Hematopoietic multipotent progenitor cell treated with erythropoietin and hydrocortisone succinate and interleukin-3 and kit ligand, for 4 days (in vitro differentiated cells): ENCODE data around the gene UGT1A8.
"Not testable (repeated sequence)": the region's sequence is repeated elsewhere in the genome, so short reads cannot be mapped to it uniquely, and the experiment has no call there.

Source experiments
- DNase-seq: peaks from one replicate; pipeline ENCODE4 v3.0.0-alpha.2; 2015

Gene UGT1A8

DNA sequence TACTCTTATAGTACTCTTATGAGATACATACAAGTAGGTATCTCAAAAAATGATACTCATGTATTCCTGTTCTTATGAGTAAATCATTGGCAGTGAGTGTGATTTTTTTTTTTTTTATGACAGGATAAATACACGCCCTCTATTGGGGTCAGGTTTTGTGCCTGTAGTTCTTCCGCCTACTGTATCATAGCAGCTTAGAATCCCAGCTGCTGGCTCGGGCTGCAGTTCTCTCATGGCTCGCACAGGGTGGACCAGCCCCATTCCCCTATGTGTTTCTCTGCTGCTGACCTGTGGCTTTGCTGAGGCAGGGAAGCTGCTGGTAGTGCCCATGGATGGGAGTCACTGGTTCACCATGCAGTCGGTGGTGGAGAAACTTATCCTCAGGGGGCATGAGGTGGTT, at the start of gene UGT1A8:
UGT1A8 (plus strand) TSS at position 158 of the 400 bp plus-strand sequence; CDS start at position 233, 75 bp downstream.
- DNase-seq: not testable (repeated sequence)

DNA sequence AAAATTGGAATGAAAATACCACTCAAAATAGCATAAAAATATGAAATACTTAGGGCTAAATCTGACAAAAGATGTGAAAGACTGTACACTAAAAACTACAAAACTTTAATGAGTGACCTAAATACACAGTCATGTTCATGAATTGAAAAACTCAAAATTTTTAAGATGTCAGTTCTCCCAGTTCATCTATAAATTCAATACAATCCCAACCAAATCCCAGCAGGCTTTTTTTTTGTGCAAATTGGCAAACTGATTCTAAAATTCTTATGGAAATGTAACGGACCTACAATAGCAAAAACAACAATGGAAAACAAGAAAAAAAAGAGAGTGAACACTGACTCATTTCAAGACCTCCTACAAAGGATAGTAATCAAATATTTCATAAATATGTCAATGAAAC, 46.4 kb upstream of the UGT1A8 start:
- DNase-seq: no peak

DNA sequence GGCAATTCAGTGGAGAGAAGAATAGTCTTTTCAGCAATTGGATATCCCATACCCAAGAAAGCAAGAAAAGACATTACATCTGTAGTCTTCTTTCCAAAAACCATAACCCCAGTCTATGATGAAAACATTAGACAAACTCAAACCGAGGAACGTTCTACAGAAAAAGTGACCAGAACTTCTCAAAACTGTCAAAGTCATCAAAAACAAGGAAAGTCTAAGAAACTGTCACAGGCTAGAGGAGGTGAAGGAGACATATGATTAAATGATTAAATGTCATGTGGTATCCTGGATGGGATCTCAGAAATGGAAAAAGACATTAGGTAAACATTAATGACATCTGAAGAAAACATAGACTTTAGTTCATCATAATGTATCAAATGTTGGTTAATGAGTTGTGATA, 46.0 kb upstream of the UGT1A8 start:
- DNase-seq: no peak

DNA sequence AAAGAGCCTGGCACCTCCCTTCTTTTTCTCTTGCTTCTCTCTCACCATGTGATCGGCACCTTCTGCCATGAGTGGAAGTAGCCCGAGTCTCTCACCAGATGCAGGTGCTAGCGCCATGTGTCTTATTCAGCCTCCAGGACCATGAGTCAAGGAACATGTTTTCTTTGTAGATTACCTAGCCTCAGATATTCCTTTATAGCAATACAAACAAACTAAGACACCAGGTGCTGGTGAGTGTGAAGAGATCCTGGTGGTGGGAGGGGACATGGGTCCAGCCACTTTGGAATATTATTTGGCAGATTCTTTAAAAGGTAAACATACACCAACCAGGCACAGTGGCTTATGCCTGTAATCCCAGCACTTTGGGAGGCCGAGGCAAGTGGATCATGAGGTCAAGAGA, 45.0 kb upstream of the UGT1A8 start:
- no peak for DNase-seq

DNA sequence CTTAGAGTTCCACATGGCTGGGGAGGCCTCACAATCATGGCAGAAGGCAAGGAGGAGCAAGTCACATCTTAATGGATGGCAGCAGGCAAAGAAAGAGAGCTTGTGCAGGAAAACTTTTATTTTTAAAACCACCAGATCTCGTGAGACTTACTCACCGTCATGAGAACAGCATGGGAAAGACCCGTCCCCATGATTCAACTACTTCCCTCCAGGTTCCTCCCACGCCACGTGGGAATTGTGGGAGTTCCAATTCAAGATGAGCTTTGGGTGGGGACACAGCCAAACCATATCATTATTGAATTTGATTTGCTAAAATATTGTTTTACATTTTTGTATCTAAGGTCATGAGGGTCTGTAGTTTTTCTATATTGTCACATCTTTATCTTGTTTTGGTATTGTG, 40.1 kb upstream of the UGT1A8 start:
- DNase-seq: not testable (repeated sequence)

DNA sequence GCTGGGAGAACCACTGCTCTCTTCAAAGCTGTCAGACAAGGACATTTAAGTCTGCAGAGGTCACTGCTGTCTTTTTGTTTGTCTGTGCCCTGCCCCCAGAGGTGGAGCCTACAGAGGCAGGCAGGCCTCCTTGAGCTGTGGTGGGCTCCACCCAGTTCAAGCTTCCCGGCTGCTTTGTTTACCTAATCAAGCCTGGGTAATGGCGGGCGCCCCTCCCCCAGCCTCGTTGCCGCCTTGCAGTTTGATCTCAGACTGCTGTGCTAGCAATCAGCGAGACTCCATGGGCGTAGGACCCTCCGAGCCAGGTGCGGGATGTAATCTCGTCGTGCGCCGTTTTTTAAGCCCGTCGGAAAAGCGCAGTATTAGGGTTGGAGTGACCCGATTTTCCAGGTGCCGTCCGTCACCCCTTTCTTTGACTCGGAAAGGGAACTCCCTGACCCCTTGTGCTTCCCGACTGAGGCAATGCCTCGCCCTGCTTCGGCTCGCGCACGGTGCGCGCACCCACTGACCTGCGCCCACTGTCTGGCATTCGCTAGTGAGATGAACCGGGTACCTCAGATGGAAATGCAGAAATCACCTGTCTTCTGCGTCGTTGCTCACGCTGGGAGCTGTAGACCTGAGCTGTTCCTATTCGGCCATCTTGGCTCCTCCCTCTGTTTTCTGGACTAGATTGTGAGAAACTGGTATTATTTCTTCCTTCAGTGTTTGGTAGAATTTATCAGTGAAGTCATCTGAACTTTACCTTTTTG, 34.0 kb upstream of the UGT1A8 start:
- not testable (repeated sequence) for DNase-seq

DNA sequence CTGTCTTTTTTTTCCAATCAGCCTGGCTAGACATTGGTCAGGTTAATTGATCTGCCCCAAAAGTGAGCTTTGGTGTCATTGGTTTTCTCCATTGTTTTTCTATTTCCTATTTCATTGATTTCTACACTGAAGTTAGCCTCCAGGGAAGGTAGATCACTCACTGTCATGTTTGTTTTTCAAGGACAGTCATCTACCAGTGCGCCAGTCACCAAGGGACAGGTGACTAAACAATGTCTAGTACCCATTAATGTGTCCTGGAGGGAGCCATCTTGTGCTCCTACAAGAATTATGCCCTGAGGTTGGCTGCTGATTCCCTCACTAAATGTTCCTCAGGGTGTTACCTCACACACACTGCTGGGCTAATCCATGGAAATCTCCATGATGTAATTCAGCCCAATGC, 33.2 kb upstream of the UGT1A8 start:
- no peak for DNase-seq

DNA sequence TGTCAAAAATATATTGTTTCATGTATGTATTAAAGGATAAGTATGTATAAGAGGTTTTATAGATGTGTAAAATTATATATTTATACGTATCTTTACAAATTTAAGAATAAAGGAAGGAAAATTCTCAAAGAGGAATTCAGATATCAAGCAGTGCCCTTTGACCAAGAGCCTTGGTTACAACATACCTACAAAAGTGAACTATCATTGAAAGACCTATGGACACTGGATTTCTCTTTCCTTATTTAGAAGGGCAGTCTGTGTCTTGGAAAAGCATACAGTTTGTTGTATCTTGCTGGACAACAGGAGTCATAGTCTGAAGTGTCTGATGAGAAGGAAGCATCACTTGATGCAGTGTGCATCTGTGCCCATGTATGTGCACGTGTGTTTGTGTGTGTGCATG, 29.0 kb upstream of the UGT1A8 start:
- DNase-seq: no peak

DNA sequence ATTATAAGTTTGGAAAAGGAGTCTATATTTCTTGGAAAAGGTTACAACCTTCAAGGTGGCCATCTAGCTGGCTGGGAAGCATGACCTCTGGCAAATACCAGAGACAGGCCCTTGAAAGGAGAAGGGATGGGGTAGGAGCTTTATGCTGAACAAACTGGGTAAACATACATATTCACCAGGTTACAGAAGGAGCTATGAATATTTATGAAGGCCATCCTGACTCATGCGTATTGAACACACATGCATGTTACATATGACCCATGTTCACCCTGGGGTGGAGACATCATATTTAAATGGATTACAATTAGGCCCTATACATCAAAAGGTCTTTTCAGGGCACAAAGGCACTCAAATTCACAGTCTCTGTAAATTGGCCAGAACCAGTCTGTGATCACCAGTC, 24.7 kb upstream of the UGT1A8 start:
- DNase-seq: not testable (repeated sequence)

DNA sequence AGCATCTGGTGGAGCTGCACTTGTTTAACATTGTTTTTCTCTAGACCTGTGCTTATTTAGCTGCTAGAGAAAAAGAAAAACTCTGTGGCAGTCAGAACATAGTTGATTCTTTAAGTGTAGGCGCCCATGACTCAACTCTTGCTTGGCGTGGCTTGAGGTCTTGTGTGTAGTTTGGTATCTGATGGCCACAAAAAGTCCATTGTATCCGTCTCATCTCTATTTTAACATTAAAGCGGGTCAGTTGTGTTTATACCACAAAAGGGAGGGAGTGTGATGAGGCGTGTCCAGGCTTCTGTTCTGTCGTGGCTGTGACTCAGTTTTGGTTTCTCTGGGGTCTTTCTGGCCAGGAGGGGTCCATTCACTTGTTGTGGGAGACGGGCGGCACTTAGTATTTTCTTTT, 24.2 kb upstream of the UGT1A8 start:
- peak; percentile 44 for DNase-seq

DNA sequence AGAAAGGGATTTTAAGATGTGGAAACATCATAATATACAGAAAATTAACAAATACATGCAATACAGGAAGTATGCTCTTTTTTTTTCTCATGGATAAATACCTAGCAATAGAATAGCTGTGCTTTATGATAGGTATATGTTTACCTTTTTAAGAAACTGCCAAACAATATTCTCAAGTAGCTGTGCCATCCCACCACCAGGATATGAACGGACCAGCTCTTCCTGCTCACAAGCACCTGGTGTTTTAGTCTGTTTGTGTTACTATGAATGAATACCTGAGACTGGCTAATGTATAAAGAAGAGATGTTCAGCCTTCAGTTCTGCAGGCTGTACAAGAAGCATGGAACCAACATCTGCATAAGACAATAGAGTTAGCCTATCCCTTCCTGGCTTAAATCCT, 19.9 kb upstream of the UGT1A8 start:
- DNase-seq: no peak

DNA sequence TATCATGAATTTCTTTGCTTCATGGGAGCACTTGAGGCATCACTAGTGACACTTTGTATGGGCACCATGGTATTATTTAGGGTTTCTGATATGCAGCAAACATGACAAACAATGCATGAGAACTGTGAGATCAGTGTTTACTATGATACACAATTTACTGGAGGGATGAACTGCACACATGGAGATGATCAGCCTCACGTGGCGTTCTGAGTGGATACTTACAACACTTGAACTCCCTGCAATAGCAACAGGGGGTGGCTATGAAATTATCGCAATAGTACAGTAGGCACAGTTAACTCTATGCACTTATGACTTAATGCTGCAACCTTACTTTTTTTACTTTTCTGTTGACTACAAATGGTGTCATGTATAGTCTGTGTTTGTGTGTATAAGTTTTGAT, 18.5 kb upstream of the UGT1A8 start:
- DNase-seq: no peak

DNA sequence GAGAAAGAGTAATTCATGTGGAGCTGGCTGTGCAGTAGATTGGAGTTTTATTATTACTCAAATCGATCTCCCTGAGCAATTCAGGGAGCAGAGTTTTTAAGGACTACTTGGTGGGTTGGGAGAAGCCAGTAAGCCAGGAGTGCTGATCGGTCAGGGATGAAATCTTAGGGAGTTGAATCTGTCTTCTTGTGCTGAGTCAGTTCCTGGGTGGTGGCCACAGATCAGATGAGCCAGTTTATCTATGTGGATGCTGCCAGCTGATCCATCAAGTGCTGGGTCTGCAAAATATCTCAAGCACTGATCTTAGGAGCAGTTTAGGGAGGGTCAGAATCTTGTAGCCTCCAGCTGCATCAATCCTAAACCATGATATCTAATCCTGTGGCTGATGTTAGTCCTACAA, 17.0 kb upstream of the UGT1A8 start:
- DNase-seq: no peak

DNA sequence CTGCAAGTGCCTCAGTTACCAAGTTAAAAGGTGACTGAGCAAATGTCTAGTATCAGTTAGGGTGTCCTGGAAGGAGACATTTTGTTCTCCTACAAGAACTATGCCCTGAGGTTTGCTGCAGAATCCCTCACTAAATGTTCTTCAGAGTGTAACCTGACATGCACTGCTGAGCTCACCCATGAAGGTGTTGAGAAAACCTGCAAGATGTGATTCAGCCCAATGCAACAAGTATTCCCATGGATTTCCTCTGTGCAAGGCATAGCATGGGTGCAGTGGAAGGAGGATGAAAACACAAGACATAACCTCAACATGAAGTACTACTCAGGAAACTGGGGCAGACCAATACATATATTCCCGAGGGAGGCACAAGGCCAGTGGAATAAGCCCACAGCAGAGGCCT, 15.4 kb upstream of the UGT1A8 start:
- DNase-seq: no peak

DNA sequence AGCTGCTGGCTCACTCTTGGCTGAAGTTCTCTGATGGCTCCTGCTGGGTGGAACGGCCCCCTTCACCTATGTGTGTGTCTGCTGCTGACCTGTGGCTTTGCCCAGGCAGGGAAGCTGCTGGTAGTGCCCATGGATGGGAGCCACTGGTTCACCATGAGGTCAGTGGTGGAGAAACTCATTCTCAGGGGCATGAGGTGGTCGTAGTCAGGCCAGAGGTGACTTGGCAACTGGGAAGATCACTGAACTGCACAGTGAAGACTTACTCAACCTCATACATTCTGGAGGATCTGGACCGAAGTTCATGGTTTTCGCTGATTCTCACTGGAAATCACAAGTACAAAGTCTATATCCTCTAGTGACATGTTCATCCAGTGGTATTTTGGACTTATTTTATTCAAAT, 13.9 kb upstream of the UGT1A8 start:
- DNase-seq: no peak

DNA sequence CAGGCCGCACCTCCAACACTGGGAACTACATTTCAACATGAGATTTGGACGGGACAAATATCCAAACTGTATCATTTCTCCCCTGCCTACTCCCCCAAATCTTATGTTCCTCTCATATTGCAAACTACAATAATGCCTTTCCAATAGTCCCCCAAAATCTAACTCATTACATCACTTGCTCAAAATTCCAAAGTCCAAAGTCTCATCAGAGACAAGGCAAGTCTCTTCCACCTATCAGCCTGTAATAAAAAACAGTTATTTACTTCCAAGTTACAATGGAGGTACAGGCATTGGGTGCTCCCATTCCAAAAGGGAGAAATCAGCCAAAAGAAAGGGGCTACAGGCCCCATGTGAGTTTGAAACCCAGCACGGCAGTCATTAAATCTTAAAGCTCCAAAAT, 12.6 kb upstream of the UGT1A8 start:
- DNase-seq: no peak

DNA sequence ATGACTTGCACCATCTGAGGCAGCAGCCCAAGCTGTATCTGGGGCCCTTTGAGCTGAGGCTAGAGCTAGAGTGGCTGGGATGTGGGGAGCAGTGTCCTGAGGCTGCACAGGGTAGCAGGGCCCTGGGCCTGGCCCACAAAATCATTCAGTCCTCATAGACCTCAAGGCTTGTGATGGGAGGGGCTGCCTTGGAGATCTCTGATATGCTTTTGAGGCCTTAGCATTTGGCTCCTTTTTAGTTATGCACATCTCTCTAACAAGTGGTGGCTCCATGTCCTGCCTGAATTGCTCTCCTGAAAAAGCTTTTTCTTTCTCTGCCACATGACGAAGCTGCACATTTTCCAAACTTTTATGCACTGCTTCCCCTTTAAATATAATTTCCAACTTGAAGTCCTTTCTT, 11.8 kb upstream of the UGT1A8 start:
- DNase-seq: no peak

DNA sequence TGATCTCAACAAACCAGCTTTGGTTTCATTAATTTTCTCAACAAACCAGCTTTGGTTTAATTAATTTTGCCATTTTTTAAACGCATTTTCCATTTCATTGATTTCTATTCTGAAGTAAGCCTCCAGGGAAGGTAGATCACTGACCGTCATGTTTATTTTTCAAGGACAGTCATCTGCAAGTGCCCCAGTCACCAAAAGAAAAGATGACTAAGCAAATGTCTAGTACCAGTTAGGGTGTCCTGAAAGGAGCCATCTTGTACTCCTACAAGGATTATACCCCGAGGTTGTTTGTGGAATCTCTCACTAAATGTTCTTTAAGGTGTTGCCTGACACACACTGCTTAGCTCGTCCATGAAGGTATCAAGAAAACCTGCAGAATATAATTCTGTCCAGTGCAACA, 6.1 kb upstream of the UGT1A8 start:
- DNase-seq: no peak

DNA sequence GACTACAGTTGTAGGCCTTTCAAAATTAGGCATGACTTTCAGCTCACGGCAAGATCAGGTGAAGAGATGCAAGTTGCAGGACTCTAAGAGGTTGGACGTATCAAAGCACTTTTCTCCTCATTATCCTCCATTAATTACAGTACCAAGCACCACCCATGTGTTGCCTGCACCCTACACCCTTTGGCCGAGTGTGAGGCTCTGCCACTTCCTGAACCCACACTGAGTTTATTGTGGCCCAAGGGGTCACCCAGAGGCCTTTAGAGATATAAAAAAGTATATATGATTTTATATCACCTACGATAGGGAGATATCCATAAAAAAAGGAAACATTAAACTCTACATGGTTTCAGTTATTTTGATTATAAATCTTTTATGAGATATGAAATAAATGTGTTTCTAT, 2.8 kb downstream of the UGT1A8 start:
- DNase-seq: no peak

DNA sequence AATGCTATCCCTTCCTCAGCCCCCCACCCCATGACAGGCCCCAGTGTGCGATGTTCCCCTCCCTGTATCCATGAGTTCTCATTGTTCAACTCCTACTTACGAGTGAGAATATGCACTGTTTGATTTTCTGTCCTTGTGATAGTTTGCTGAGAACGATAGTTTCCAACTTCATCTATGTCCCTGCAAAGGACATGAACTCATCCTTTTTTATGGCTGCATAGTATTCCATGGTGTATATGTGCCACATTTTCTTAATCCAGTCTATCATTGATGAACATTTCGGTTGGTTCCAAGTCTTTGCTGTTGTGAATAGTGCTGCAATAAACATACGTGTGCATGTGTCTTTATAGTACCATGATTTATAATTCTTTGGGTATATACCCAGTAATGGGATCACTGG, 4.4 kb downstream of the UGT1A8 start:
- not testable (repeated sequence) for DNase-seq

DNA sequence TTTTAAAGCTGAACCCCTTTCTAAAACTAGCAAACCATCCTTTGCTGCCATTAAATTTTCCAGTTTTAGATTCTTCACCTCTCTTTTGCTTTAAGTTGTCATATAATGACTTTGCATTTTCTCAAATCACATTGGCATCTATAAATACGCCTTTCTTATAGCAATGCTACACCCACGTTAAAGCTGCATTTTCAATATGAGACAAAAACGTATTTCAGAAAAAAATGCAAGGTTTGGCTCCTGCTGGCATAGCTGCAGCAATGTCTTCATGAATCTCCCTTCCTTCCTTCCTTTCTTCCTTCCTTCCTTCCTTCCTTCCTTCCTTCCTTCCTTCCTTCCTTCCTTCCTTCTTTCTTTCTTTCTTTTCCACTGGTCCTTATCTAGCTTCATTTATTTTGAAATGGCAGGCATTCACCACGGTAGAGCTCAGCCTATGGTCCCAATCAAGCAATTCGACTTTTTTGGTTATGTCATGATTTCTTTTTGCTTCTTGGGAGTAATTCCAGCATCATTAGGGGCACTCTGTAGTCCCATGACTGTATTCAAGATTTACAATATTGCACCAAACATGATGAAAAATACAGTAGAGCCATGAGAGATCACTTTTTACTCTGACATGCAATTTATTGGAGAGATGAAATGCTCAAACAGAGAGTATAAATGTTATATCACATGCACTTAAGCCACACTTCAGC, 10.0 kb downstream of the UGT1A8 start:
- no peak for DNase-seq

DNA sequence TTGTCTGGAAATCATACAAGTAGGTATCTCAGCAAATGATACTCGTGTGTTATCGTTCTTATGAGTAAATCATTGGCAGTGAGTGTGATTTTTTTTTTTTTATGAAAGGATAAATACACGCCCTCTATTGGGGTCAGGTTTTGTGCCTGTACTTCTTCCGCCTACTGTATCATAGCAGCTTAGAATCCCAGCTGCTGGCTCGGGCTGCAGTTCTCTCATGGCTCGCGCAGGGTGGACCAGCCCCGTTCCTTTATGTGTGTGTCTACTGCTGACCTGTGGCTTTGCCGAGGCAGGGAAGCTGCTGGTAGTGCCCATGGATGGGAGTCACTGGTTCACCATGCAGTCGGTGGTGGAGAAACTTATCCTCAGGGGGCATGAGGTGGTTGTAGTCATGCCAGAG, 18.9 kb downstream of the UGT1A8 start, which contains the start of gene UGT1A10:
UGT1A10 (plus strand) TSS at position 143 of the 400 bp plus-strand sequence; CDS start at position 218, 75 bp downstream.
- not testable (repeated sequence) for DNase-seq

DNA sequence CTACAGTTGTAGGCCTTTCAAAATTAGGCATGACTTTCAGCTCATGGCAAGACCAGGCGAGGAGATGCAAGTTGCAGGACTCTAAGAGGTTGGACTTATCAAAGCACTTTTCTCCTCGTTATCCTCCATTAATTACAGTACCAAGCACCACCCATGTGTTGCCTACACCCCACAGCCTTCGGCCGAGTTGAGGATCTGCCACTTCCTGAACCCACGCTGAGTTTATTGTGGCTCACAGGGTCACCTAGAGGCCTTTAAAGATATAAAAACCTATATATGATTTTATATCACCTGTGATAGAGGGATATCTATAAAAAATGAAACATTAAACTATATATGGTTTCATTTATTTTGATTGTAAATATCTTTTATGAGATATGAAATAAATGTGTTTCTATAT, 21.4 kb downstream of the UGT1A8 start:
- no peak for DNase-seq

DNA sequence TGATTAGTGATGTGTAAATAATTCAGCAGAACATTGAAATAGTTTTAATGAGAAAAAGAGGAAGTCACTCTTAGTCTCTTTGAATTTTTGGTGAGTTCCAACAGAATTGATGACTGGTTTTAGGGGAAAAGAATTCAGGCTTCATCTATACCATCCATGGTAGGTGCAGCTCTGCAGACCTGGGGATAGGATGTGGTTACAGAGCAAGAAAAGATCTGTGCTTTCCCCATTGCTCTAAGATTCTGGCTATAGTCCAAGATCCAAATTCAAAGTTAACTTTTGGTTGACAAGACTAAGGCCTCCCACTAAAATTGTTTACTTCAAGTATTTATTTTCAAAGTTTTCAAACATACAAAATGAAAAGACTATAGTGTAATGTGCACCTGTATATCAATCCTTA, 22.4 kb downstream of the UGT1A8 start:
- no peak for DNase-seq

DNA sequence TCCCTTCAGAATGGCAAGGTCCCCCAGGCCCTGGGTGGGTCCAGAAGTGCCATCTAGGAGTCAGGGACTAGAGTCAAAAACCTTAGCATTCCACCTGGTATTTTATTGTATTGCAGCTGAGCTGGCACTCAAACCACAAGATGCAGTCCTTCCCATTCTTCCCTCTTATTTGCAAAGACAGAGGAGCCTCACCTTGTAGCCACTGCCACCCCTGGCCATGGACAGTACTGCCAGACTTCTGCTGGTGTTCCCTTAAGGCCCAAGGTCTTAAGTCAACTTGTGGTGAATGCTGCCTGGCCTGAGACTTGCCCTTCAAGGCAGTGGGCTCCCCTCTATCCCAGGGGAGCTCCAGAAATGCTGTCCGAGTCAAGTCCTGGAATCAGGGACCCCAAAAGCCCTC, 25.7 kb downstream of the UGT1A8 start:
- peak; percentile 48 for DNase-seq
